Adrenal gland (tissue), 12 donors: Measurements from ENCODE around the gene PSMC3. TPM values are rescaled to one million over a fixed set of nuclear protein-coding genes. Genes with fewer than 3 reads are reported as not detected.

Experiments used
- DNase-seq, 7 donors: peaks; one replicate each; pipeline ENCODE4 v3.0.0-alpha.2; 2019 to 2020
- H3K27ac ChIP-seq, 5 donors: fragments of 200-600 bp; sonication (generic) in 4 of 5; 1 replicate in 3 of 5; 2 replicates in 2 of 5; pipeline versions ENCODE4 v1.5.1 to v1.8.0; 2016 to 2020; ENCODE audit warnings: mild to moderate bottlenecking in 1 of 5
- H3K27me3 ChIP-seq: fragments of 200-600 bp; 2 replicates; pipeline ENCODE4 v1.8.0; 2021
- H3K36me3 ChIP-seq, 2 donors: fragments of 200-600 bp; replicated peaks in 1 of 2; 1 replicate in 1 of 2; 2 replicates in 1 of 2; pipeline versions ENCODE4 v1.5.1 to v1.8.0; 2018 to 2022
- H3K4me1 ChIP-seq, 2 donors: fragments of 200-600 bp; replicated peaks in 1 of 2; 1 replicate in 1 of 2; 2 replicates in 1 of 2; pipeline versions ENCODE4 v1.5.1 to v1.8.0; 2018 to 2021
- H3K4me3 ChIP-seq, 4 donors: fragments of 200-600 bp; sonication (generic) in 3 of 4; one replicate each; pipeline ENCODE4 v1.5.1; 2016 to 2018
- H3K9me3 ChIP-seq, 3 donors: fragments of 200-600 bp; sonication (generic) in 1 of 3; replicated peaks in 1 of 3; 1 replicate in 2 of 3; 2 replicates in 1 of 3; pipeline versions ENCODE4 v1.5.1 to v1.8.0; 2016 to 2021
- POLR2A ChIP-seq, 2 donors: fragments of 450-650 bp; IDR thresholded peaks; one replicate each; pipeline ENCODE4 v1.6.1; 2017; ENCODE audit warnings: antibody characterized with exemption in 2 of 2, mild to moderate bottlenecking in 2 of 2, moderate library complexity in 1 of 2
- WGBS, 4 donors: extraction: QIAGEN DNeasy Blood & Tissue Kit in 2 of 4; methylation state at CpG; one replicate each; pipeline versions ENCODE4 v1.1.5 to v1.1.7; 2013 to 2017; 5-methylcytosine and 5-hydroxymethylcytosine counted together
- intact Hi-C, 2 donors: fragments of 100-400 bp; cut with DNase I; formaldehyde crosslinking; loops; one replicate each; pipeline versions ENCODE4 v1.14.1 to v1.15.0; 2022 to 2023
- polyA plus RNA-seq, 3 donors: library from polyadenylated mRNA; stranded (reverse); fragments of 200-250 nt in 2 of 3; fragments of 350-450 nt in 1 of 3; fragmentation: Illumina TruSeq in 1 of 3; extraction: RNeasy Lipid Tissue Mini Kit (QIAGEN cat#74804) in 1 of 3; gene quantifications; one replicate each; pipeline ENCODE4 v1.2.3, GENCODE V29; 2013 to 2014
- total RNA-seq, 9 donors: library from RNA; depleted of rRNA in 4 of 9; stranded (reverse); fragments of >200 nt in 4 of 9; fragments of 120-200 nt in 1 of 9; fragmentation: NEBNext Ultra II Directional in 1 of 9; extraction: Animal tissue kit (Norgen Biotek cat#: 25700) in 1 of 9; gene quantifications; one replicate each; pipeline versions ENCODE4 v1.1.0 to v1.2.4, GENCODE V29; 2013 to 2023
- TF ChIP-seq, protein P1 (sequence below), 6 experiments: fragments of 450-650 bp in 4 of 6; fragments of 200-600 bp in 2 of 6; sonication (generic) in 1 of 6; IDR thresholded peaks; 1 replicate in 5 of 6; 2 replicates in 1 of 6; pipeline versions ENCODE4 v1.5.1 to v1.8.0; 2016 to 2021; ENCODE audit warnings: antibody characterized with exemption in 6 of 6, mild to moderate bottlenecking in 2 of 6, moderate library complexity in 1 of 6
- donor health status: healthy with polysubstance abuse.
- donor health status: Bipolar disorder and iron deficiency.
- donor health status: DM: yes; HTN: yes; CAD: no.
- donor health status: DM: no; HTN: no; CAD: no.
- donor health status: DM: no; HTN: no; CAD: no.
- donor health status: DM: yes; HTN: yes; CAD: no.

Gene PSMC3
- total and polyA plus RNA-seq, 12 donors, result 85.4 to 291 (median 130) TPM

DNA sequence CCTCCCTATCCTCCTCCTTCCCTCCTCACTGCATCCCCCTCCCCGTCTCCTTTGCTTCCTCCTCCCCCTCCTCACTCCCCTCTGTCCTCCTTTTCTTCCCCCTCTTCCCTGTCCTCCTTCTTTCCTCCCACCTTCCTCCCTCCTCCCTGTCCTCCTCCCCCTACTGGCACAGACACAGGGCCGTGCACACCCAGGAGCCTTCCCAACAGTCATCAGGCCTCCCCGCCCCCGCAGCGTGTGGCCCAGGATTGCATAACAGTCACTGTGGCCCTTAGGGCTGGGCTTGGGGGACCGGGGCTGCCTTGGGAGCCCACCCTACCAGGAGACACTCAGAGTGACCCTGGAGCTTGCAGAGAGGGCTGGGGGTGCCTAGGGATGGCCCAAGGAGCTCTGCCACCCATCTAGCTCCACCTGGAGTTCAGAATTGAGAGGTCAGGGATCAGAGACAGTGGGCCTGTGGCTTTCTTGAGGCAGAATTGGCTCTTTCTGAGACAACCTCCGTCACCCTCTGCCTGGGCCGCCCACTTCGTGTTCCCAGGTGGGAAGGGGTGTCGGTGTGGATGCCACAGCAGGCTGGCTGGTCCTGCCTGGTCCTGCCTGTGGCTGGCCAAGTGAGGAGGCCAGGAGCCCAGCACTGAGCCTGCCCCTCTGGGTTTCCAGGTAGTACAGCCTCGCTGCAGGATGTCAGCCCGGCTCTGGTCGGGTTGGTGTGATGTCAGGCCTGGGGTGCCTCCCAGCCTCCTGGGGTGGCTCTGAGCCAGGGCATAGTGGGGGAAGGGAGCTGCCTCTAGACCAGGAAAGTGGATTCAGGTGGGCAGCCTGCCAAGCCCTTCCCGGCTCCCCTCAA, 49.5 kb downstream of the PSMC3 start:
- Histone ChIP-seq H3K27me3 (no peaks in the 10 kb centered on the region), H3K4me1 (no peaks in the 10 kb centered on the region), H3K36me3 (no peaks in the 10 kb centered on the region), H3K9me3 (no peaks in the 10 kb centered on the region), H3K27ac (peak overlapping the region in 3 of 5 donors; percentile 21 to 90 (median 62)), H3K4me3 (peak overlapping the region in 1 of 4 donors; percentile 46)
- DNase-seq, result peak in 4 of 7 donors; percentile 39 to 67 (median 66)
- intact Hi-C loops, result loop anchor here in 1 of 2 donors (5.0 kb wide), 2 partner anchors 36 to 76 kb away; no protein-coding TSS in a partner anchor
- TF ChIP-seq, protein P1, sequence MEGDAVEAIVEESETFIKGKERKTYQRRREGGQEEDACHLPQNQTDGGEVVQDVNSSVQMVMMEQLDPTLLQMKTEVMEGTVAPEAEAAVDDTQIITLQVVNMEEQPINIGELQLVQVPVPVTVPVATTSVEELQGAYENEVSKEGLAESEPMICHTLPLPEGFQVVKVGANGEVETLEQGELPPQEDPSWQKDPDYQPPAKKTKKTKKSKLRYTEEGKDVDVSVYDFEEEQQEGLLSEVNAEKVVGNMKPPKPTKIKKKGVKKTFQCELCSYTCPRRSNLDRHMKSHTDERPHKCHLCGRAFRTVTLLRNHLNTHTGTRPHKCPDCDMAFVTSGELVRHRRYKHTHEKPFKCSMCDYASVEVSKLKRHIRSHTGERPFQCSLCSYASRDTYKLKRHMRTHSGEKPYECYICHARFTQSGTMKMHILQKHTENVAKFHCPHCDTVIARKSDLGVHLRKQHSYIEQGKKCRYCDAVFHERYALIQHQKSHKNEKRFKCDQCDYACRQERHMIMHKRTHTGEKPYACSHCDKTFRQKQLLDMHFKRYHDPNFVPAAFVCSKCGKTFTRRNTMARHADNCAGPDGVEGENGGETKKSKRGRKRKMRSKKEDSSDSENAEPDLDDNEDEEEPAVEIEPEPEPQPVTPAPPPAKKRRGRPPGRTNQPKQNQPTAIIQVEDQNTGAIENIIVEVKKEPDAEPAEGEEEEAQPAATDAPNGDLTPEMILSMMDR (IDR thresholded peaks at IDR 0.05), result no peak
- TF ChIP-seq POLR2A (IDR thresholded peaks at IDR 0.05), result no peak
- 59 to 69% (median 65%) methylated on average over 9 to 14 of the region's 14 CpGs for WGBS, 4 donors

DNA sequence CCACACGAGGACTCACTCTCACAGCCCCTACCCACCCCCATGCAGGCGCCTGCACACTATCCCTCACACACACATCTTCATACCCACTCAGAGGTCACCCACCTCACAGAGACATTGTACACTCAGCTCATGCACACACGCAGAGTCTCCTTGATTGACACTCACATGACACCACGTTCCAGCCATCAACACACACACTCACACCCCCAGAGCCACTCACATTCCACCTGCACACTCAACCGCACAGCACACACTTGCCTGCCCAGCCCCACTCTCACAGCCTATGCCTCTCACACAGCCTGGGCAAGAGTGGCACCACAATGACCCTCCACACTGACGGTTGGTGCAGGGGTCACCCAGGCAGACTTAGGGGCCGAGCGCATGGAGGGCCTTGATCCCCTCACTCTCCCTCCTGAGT, 50.1 kb downstream of the PSMC3 start:
- WGBS, 4 donors, result 67 to 77% (median 72%) methylated on average over 8 of the region's 8 CpGs
- H3K4me3 ChIP-seq, result peak overlapping the region in 1 of 4 donors; percentile 46
- intact Hi-C loops, result loop anchor here in 1 of 2 donors (5.0 kb wide), 2 partner anchors 36 to 76 kb away; no protein-coding TSS in a partner anchor

DNA sequence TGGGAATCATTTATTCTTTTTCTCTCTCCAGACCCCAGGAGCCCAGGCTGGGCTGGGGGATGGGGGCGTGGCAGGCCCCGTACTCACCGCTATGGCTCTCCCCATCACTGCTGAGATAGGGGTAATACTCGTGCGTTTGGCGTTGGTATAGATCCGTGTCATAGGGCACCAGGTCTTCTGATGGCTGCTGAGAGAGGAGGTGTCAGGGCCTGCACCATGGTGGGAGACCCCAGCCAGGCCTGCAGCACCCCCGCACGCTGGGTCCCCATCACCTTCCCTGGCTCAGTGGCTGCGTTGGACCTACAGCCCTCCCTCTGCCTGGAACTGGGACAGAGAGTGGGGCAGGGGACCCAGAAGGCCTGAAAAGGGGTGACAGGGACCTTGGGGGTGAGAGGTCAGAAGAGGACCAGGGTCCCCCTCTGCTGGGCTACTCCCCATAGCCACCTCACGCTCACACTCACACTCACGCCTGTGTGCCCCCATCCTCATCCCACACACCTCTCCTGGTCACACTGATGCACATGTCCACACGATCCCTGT, 50.6 kb downstream of the PSMC3 start:
- intact Hi-C loops, result loop anchor here in 1 of 2 donors (5.0 kb wide), 2 partner anchors 37 to 77 kb away; no protein-coding TSS in a partner anchor
- TF ChIP-seq, protein P1 (IDR thresholded peaks at IDR 0.05), result no peak
- TF ChIP-seq POLR2A (IDR thresholded peaks at IDR 0.05), result no peak
- Histone ChIP-seq H3K27me3 (no peaks in the 10 kb centered on the region), H3K4me3 (peak overlapping the region in 1 of 4 donors; percentile 46), H3K36me3 (no peaks in the 10 kb centered on the region), H3K4me1 (no peaks in the 10 kb centered on the region), H3K9me3 (no peaks in the 10 kb centered on the region), H3K27ac (no peak overlapping the region)
- no peak for DNase-seq
- WGBS, 4 donors, result 72 to 86% (median 85%) methylated on average over 3 to 13 of the region's 13 CpGs

More for the DNA sequence above, 50.1 kb downstream of the PSMC3 start:
- H3K9me3 ChIP-seq, result no peaks in the 10 kb centered on the region
- TF ChIP-seq, protein P1 (IDR thresholded peaks at IDR 0.05), result no peak
- no peak for TF ChIP-seq POLR2A (IDR thresholded peaks at IDR 0.05)
- no peak for DNase-seq
- H3K27me3 ChIP-seq, result no peaks in the 10 kb centered on the region
- no peaks in the 10 kb centered on the region for H3K36me3 ChIP-seq
- H3K4me1 ChIP-seq, result no peaks in the 10 kb centered on the region
- H3K27ac ChIP-seq, result peak overlapping the region in 1 of 5 donors; percentile 90

DNA sequence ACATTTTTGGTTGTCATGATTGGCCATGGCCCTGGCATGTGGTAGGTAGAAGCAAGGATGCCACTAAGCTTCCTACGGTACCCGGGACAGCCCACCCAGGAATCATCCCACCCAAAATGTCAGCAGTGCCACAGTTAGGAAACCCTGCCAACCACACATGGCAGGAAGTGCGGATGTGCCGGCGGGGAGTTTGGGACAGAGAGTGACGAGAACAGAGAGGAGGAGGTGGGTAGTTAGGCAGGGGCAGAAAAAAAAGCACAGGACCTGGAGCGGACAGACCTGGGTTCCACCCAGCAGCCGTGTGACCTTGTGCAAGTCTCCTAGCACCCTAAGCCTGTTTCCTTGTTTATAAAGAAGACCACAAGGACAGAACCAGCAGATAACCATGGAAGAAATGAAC, 51.2 kb downstream of the PSMC3 start:
- intact Hi-C loops, result loop anchor here in 1 of 2 donors (5.0 kb wide), 2 partner anchors 37 to 77 kb away; no protein-coding TSS in a partner anchor
- Histone ChIP-seq H3K27me3 (no peaks in the 10 kb centered on the region), H3K36me3 (no peaks in the 10 kb centered on the region), H3K4me1 (no peaks in the 10 kb centered on the region), H3K9me3 (no peaks in the 10 kb centered on the region), H3K27ac (no peak overlapping the region), H3K4me3 (no peak overlapping the region)
- TF ChIP-seq, protein P1 (IDR thresholded peaks at IDR 0.05), result no peak
- TF ChIP-seq POLR2A (IDR thresholded peaks at IDR 0.05), result no peak
- no peak for DNase-seq
- WGBS, 4 donors, result 66 to 79% (median 73%) methylated on average over 6 to 8 of the region's 8 CpGs
